ENCODE results near the gene UROS. TPM values are rescaled to one million over a fixed set of nuclear protein-coding genes. Genes with fewer than 3 reads are reported as not detected.

Gene UROS
- polyA plus RNA-seq, 2 of the 4 experiments (the other 2 are of a cell fraction) = 52.9 to 71.1 TPM

DNA sequence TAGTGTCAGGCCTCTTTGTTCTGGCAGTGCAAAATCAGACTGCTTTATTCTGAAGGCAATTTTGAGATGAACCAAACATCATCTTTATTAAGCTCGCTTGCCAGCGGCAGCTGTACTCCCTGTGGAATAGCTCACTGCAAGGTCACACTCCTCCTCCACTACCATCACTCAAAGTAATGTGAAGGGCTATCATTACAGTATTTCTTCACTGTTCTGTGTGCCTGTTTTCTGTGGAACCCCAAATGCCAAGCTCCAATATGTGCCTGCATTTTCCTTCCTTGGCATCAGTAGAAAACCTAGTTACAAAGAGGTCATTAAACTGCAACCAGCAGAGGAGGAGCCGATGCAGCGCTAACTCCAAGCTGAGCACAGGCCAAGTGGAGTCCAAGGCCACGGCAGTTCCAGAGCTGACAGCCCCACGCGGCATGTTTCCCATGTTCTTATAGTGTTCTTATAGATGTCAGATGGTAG lies 21.7 kb upstream of the UROS start:
- H3K9me3 ChIP-seq = no peaks in the 10 kb centered on the region
- 88% methylated on average over 7 of the region's 7 CpGs for WGBS (ENCODE audit: missing lambda C conversion rate)
- POLR2A ChIA-PET = interaction anchor here (0.8 kb wide), 1 partner anchor 21 kb away, joined by 4 read pairs; the partner anchor contains the start of genes BCCIP and UROS
- ATAC-seq (no peak), DNase-seq (ENCODE audit: low read depth in 1 of 2, low spot score in 1 of 2) (no peak), FAIRE-seq (no peak)
- CTCF ChIA-PET = interaction anchor here (0.8 to 1.1 kb wide), 2 partner anchors 11 to 13 kb away, joined by 3 to 4 read pairs; no protein-coding TSS in a partner anchor
- no peak for TF ChIP-seq FOXS1 (CRISPR knock-in tag; IDR thresholded peaks at IDR 0.05)
- TF ChIP-seq POLR2A (IDR thresholded peaks at IDR 0.05; ENCODE audit: low read length) = no peak
- no peak for TF ChIP-seq HMGXB4 (CRISPR knock-in tag; IDR thresholded peaks at IDR 0.05; ENCODE audit: borderline replicate concordance)
- TF ChIP-seq TP53 (CRISPR knock-in tag; IDR thresholded peaks at IDR 0.05) = no peak
- TF ChIP-seq KDM5A (IDR thresholded peaks at IDR 0.05) = no peak
- TF ChIP-seq MAX (IDR thresholded peaks at IDR 0.05) = no peak
- TF ChIP-seq, protein P1, sequence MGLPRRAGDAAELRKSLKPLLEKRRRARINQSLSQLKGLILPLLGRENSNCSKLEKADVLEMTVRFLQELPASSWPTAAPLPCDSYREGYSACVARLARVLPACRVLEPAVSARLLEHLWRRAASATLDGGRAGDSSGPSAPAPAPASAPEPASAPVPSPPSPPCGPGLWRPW (IDR thresholded peaks at IDR 0.05) = no peak
- no peak for TF ChIP-seq BHLHE40 (IDR thresholded peaks at IDR 0.05; ENCODE audit: low read depth, low read length)
- TF ChIP-seq, protein P2, sequence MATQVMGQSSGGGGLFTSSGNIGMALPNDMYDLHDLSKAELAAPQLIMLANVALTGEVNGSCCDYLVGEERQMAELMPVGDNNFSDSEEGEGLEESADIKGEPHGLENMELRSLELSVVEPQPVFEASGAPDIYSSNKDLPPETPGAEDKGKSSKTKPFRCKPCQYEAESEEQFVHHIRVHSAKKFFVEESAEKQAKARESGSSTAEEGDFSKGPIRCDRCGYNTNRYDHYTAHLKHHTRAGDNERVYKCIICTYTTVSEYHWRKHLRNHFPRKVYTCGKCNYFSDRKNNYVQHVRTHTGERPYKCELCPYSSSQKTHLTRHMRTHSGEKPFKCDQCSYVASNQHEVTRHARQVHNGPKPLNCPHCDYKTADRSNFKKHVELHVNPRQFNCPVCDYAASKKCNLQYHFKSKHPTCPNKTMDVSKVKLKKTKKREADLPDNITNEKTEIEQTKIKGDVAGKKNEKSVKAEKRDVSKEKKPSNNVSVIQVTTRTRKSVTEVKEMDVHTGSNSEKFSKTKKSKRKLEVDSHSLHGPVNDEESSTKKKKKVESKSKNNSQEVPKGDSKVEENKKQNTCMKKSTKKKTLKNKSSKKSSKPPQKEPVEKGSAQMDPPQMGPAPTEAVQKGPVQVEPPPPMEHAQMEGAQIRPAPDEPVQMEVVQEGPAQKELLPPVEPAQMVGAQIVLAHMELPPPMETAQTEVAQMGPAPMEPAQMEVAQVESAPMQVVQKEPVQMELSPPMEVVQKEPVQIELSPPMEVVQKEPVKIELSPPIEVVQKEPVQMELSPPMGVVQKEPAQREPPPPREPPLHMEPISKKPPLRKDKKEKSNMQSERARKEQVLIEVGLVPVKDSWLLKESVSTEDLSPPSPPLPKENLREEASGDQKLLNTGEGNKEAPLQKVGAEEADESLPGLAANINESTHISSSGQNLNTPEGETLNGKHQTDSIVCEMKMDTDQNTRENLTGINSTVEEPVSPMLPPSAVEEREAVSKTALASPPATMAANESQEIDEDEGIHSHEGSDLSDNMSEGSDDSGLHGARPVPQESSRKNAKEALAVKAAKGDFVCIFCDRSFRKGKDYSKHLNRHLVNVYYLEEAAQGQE (IDR thresholded peaks at IDR 0.05) = no peak
- TF ChIP-seq HOXB13 (CRISPR knock-in tag; IDR thresholded peaks at IDR 0.05; ENCODE audit: low read depth) = no peak
- no peak for TF ChIP-seq FOSB (CRISPR knock-in tag; IDR thresholded peaks at IDR 0.05)
- TF ChIP-seq HOXB5 (CRISPR knock-in tag; IDR thresholded peaks at IDR 0.05) = no peak
- TF ChIP-seq RNF2 (IDR thresholded peaks at IDR 0.05; ENCODE audit: borderline replicate concordance, low read depth) = no peak
- no peak for TF ChIP-seq CHD2 (IDR thresholded peaks at IDR 0.05; ENCODE audit: low read length, partially characterized antibody)
- H3K4me1 ChIP-seq = peaks cover 20% of the 10 kb centered on the region
- H3K4me2 ChIP-seq = no peak overlapping the region
- H3K27ac ChIP-seq = no peak overlapping the region
- no peak overlapping the region for H3K4me3 ChIP-seq

GRCh38 chr10:125843603-125844329 lies 20.7 kb upstream of the UROS start:
- WGBS (ENCODE audit: missing lambda C conversion rate) = 93% methylated on average over 9 of the region's 9 CpGs
- TF ChIP-seq POLR2A (IDR thresholded peaks at IDR 0.05; ENCODE audit: low read length) = no peak
- no peaks in the 10 kb centered on the region for H3K9me3 ChIP-seq
- DNase-seq (ENCODE audit: low read depth in 1 of 2, low spot score in 1 of 2) = no peak
- peaks cover 20% of the 10 kb centered on the region for H3K4me1 ChIP-seq
- ATAC-seq = no peak
- POLR2A ChIA-PET = no interaction called here
- no peak for FAIRE-seq
- H3K27ac ChIP-seq = no peak overlapping the region
- H3K4me2 ChIP-seq = no peak overlapping the region
- no peak overlapping the region for H3K4me3 ChIP-seq
- CTCF ChIA-PET = interaction anchor here (0.6 to 1.1 kb wide), 2 partner anchors 12 to 83 kb away, joined by 4 read pairs; no protein-coding TSS in a partner anchor

DNA sequence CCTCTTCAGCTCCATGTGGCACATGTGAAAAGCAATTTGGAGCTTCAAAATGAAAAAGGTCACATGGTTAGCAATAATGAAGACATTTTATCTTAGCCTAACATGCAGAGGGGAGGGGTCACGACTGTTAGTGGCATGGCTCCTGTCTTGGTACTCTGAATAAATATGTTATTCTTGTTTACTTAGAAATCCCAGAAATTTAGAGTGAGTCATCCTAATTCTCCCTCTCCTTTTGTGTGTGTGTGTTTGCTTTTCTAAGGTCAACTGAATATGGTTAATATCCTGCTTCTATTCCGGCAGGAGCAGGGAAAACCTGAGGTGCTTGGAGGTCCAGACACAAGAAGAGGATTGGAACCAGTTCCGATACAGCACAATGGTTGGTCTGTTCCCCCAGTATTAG lies 17.9 kb upstream of the UROS start:
- H3K4me1 ChIP-seq = peaks cover 20% of the 10 kb centered on the region
- peak overlapping the region; percentile 12 to 55; a peak in 4 of 6 replicates for H3K27ac ChIP-seq
- POLR2A ChIA-PET = interaction anchor here (1.0 kb wide), 1 partner anchor 18 kb away, joined by 5 read pairs; the partner anchor contains the start of genes BCCIP and UROS
- WGBS (ENCODE audit: missing lambda C conversion rate) = 23% methylated on average over 3 of the region's 3 CpGs
- peak overlapping the region; percentile 65 for H3K4me2 ChIP-seq
- CTCF ChIA-PET = interaction anchor here (0.5 kb wide), 1 partner anchor 30 kb away, joined by 3 read pairs; no protein-coding TSS in a partner anchor
- no peaks in the 10 kb centered on the region for H3K9me3 ChIP-seq
- no peak overlapping the region for H3K4me3 ChIP-seq
- ATAC-seq = peak in 1 of 2 experiments; percentile 59; a peak in 3 of 6 replicates
- FAIRE-seq = no peak
- DNase-seq (ENCODE audit: low read depth in 1 of 2, low spot score in 1 of 2) = peak in 1 of 2 experiments; percentile 61
- TF ChIP-seq, protein P3, sequence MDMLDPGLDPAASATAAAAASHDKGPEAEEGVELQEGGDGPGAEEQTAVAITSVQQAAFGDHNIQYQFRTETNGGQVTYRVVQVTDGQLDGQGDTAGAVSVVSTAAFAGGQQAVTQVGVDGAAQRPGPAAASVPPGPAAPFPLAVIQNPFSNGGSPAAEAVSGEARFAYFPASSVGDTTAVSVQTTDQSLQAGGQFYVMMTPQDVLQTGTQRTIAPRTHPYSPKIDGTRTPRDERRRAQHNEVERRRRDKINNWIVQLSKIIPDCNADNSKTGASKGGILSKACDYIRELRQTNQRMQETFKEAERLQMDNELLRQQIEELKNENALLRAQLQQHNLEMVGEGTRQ (IDR thresholded peaks at IDR 0.05) = peak; percentile 18; the same call in 1 of the 2 replicates
- TF ChIP-seq FOSL2 (IDR thresholded peaks at IDR 0.05) (peak; percentile 71), FOSL2 (CRISPR knock-in tag; IDR thresholded peaks at IDR 0.05) (peak; percentile 83), KDM1A (IDR thresholded peaks at IDR 0.05; ENCODE audit: low read depth) (no peak), POLR2AphosphoS2 (conservative IDR thresholded peaks at IDR 0.05; ENCODE audit: low read length) (no peak), TFCP2L1 (CRISPR knock-in tag; IDR thresholded peaks at IDR 0.05) (no peak), KDM5A (IDR thresholded peaks at IDR 0.05) (no peak), JUNB (IDR thresholded peaks at IDR 0.05) (peak; percentile 59), ATOH8 (CRISPR knock-in tag; IDR thresholded peaks at IDR 0.05; ENCODE audit: low read depth) (no peak)
- TF ChIP-seq, protein P4, sequence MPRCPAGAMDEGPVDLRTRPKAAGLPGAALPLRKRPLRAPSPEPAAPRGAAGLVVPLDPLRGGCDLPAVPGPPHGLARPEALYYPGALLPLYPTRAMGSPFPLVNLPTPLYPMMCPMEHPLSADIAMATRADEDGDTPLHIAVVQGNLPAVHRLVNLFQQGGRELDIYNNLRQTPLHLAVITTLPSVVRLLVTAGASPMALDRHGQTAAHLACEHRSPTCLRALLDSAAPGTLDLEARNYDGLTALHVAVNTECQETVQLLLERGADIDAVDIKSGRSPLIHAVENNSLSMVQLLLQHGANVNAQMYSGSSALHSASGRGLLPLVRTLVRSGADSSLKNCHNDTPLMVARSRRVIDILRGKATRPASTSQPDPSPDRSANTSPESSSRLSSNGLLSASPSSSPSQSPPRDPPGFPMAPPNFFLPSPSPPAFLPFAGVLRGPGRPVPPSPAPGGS (IDR thresholded peaks at IDR 0.05) = no peak
